NCI-H82 treated with DMSO at 0.1 percent for 48 hours (cell line): ENCODE measurements around the gene GLCE.
A peak's percentile ranks its signal among the peaks of the same experiment; 100 is the strongest.
"Not testable (repeated sequence)": the region's sequence is repeated elsewhere in the genome, so short reads cannot be mapped to it uniquely, and the experiment has no call there.

Experiments
- DNase-seq: peaks from one replicate; lab custom pipeline; 2025; ENCODE audit not compliant: unreplicated experiment; lab: John Stamatoyannopoulos, UW

GLCE gene

DNA sequence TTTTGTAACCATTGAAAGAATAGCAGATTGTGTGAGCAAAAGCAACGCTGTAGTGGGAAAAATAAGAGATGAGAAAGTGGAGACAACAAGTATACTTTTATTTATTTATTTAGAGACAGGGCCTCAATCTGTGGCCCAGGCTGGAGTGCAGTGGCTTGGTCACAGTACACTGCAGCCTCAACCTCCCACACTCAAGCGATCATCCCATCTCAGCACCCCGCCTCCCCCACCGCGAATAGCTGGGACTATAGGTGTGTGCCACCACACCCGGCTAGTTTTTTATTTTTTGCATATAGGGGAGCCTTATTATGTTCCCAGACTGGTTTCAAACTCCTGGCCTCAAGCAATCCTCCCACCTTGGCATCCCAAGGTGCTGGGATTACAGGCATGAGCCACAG, 1.6 kb upstream of the GLCE start:
- no peak for DNase-seq

DNA sequence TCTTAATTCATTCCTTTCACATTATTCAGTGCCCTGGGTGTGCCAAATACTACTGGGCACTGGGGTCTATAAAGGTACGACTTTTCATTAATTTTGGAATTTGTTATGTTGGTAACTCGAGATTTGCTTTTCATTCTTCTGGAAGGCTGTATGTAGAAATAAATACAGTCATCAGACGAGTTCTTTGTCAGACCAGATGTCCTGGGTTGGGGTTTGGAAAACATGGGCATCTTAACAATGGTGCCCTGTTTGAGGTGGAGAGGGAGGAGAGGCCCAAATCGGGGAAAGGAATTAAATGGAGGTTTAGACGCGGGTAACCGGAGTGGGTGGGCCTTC, 662 bp upstream of the GLCE start:
- no peak for DNase-seq

DNA sequence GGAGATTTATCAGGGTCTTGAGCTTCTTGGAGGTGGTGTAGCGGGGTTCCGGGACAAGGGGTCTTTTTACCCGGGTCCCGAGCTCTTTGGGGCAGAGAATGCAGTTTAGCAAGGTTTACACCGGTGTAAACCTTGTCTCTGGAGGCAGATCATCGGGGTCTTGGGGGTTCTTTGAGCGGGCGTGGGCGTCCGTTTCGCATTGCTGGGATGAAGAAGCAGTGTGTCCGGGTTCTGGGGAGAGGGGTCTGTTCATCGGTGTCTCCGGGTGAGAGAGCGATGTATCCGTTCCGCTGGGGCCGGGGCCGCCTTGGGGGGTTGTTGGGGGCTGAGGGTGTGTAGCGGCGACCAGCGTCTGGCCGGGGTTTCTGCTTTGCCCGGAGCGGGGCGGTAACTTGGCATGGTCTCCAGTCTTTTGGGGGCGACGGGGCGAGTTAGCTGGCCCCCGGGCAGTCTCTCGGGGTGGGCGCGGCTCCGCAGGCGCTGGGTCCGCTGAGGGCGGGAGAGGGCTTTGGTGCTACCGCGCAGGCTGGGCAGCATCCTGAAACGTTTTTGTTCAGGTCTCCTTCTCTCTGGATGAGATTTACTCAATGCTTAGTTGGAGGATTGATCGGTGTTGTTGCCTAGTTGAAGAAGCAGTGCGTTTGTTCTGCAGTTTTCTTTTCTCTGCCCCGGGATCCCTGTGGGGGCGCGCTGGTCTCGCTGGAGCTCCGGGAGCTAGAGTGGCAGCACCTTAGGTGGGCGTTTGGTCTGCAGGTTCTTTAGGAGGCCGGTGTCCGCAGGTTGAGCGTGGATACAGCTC, 843 bp downstream of the GLCE start:
- no peak for DNase-seq

DNA sequence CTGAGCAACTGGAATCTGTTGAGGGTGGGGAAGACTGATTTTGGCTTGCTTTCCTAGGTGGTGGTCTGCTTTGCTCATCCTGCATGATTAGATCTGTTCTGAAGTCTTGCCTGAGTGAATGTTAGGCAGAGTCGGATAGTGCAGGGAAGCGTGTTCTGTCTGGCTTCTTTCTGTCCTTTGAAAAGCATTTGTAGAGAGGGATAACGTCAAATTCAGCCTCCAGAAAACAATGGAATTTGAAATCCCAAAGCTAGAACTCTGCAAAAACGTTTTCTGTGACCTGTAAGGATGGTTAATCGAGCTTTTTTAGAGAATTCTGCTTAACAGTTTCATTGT, 1.4 kb downstream of the GLCE start:
- DNase-seq: no peak

DNA sequence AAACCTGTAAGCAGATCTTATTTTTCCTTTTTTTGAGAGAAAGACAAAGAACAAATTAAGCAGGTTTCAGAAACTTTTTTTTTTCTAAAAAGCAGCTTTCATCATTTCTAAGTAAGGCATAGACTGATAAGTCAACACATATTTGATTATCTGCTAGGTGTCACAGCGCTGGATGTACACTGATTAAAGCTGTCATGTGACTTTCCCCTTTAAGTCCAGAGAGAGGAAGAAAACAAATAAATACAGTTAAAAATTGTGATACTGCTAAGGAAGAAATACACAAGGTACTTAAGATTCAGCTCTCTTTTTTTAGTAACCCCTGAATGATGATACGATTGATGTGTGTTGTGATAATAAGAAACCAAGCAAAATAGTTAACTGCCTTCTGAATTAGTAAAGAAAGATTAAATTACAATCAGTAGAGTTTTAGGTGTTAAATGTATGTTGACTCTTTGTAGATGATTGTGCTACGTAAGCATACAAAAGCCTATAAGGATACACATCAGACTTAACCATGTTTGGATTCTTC, 2.8 kb downstream of the GLCE start:
- no peak for DNase-seq

DNA sequence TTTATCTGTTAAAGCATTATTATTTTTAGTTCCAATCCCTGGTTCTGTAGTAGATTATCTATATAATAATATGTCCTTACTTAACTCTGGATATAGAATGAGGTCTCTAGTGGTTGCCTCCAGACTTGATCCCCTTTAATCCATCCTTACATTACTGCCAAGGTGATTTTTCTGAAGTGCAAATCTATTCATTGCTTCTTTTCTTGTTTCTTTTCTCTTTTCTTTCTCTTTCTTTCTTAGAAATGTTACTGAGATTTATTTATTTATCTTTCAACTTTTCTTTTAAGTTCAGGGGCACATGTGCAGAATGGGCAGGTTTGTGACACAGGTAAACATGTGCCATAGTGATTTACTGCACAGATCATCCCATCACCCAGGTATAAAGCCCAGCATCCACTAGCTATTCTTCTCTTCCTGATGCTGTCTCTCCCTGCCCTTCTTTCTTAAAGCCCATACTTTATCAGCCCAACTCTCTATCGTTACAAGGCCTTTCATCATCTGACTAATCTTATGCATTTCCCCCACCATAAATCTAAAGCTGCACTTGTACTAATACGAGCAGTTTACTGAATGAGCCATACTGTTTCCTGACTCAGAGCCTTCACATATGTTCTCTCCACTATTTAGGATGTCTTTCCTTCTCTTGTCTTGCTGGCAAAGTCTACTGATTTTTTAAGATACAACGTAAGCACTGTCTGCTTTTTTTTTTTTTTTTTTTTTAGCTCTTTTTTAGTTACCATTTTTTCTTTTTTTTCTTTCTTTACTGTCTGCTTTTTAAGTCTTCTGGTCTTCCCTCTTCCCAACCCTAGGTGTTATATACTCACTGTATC, 4.6 kb downstream of the GLCE start:
- DNase-seq: peak; percentile 61

DNA sequence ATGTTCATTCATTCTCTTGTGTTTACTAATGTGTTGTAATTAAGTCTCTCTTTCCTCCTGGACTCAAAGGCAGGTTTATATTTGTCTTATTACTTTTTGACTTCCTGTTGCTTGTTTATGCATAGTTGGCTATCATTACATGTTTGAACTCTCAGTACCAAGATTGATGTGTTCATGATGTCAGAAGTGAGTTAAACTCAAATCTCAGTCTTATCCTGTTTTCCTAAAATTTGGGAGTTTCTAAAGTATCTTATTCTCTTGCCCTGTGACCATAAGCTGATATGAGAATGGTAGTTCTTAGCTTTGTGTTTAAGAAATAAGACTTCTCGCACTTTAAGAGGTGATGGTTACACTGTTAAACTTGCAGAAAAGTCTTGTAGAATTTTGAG, 5.2 kb downstream of the GLCE start:
- no peak for DNase-seq

DNA sequence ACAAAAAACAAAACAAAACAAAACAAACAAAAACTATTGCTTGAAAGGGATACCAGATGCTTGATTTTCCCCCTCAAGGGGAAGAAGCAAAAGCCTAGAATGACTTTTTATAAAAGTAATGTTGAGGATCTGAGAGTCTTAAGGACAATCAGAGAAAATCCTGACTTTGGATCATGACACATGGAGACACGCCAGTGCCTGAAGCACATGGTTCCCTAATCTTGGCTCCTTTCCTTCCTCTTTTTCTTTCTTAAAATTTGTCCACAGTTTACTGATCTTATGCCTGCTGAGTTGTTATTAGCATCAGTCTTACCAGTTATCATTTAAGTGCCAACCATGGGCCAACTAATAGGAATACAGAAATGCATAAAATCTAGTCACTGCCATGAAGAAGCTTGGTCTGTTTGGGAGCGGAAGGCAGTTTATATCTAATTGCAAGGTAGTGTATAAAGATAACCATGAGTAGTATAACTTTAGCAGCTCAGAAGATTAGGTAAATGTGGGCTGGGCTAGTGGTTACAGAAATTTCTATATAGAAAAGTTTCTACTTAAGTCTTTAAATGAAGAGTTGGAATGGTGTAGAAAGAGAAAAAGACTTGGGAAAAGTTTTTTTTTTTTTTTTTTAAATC, 6.9 kb downstream of the GLCE start:
- no peak for DNase-seq

DNA sequence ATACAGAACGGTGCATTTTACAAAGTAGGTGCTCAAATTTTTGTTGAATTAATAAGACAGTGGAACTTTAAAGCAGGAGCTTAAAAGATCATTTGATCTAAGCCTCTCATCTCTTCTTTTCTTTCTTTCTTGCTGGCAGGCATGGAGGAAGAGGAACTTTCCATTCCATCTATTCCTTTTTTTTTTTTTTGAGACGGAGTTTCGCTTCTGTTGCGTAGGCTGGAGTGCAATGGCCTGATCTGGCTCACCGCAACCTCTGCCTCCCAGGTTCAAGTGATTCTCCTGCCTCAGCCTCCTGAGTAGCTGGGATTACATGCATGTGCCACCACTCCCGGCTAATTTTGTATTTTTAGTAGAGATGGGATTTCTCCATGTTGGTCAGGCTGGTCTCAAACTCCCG, 7.9 kb downstream of the GLCE start:
- DNase-seq: not testable (repeated sequence)

DNA sequence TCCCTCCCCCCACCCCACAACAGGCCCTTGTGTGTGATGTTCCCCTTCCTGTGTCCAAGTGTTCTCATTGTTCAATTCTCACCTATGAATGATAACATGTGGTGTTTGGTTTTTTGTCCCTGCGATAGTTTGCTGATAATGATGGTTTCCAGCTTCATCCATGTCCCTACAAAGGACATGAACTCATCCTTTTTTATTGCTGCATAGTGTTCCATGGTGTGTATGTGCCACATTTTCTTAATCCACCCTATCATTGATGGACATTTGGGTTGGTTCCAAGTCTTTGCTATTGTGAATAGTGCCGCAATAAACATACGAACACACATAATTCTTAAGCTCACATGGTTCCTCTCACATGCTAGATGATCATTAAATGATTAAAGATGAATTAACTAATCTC, 9.1 kb downstream of the GLCE start:
- not testable (repeated sequence) for DNase-seq

DNA sequence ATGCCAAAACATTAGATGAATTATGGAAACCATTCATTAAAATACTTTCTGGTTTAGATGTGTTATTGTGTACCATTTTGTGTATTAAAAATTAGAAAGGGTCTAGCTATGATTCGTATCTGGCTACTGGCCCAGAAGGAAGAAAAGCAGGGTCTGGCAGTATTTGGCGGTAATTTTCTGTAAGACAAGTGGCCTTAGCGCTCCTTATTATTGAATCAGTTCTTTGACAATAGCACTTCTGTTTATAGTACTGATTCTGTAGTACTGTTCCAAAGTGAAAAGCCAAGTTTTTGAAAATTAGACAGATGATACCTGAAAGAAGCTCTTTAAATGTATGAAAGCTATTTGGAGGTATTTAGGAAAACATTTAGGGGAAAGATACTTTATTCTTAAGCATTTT, 10.2 kb downstream of the GLCE start:
- DNase-seq: no peak

DNA sequence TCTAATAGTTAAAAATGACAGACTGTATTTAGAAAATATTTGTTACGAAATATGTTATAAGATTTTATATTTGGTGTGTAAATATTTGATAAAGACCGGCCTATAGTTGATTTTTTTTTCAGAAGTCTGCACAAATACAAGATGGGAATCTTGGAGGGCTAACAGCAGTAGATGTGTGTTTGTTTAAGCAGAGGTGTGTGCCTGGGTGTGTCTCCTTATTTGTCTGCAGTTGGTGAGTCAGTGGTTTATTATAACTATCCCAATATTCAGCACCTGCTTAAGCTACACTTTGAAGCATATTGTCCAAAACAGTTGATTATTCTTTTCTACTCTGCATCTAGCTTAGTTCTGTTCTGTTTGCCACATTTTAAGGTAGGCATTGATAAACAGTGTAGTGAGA, 12.4 kb downstream of the GLCE start:
- DNase-seq: no peak

DNA sequence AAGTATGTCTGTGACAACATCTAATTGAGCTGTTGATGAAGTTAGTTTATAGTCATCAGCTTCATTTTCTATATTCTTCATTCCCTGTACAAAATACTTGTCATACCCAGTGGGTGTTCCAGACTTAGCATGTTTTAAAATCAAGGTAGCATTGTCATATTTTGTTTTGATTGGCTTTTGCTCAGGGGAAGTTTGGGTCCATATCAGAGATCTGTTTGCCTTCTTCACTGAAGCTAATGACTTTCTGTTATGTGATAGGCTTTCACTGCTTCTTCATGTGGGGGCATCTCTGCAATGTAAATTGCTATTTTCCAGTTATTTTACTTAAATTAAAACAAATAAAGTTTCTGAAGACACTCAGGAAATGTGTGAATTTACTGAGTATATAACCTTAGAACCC, 15.1 kb downstream of the GLCE start:
- DNase-seq: no peak

DNA sequence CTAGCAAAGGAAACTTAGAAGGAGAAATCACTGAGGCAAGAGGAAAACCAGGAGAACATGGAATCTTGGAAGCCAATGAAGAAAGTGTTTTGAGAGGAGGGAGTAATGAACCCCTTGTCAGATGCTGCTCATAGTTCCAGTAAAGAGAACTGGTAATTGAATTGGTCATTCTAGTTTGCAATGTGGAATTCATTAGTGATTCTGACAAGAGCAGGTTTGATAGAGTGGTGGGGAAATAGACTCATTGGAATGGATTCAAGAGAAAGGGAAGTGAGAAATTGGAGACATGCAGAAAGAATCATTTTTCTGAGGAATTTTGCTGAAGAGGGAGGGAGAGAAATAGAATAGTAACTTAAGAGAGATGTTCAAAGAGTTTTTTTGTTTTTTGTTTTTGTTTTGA, 21.0 kb downstream of the GLCE start:
- no peak for DNase-seq

DNA sequence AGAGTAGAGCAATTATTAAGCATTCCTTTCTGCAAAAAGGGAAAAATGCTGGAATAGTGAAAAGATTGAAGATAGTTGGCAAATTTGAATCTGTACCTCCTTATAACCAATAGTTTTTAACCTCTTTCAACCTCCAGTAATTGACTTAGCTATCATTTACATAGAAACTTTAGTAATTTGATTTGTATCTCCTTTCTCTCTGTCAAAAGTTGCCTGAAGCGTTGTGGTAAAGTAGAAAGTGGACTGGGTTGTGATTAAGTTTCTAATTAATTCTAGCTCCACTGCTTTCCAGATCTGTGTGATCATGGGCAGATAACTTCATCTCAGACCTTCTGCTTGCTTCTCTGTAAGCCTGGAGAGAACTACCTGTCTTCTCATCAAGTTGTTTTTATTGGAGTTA, 24.8 kb downstream of the GLCE start:
- DNase-seq: no peak

DNA sequence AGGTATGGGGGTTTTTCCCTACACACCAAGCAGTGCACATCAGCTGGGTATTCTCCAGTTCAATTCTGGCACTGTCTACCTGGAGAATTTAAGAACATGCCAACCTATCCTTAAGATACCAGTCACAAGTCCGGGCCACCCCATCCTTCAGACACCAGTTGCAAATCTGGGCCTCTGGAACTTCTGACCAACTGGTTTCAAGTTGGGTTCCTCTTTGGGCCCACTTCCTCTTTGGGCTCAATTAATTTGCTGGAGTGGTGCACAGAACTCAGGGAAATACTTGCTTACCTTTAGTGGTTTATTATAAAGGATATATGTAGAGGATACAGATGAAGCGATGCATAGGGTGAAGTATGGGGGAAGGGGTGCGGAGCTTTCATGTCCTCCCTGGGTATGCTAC, 25.3 kb downstream of the GLCE start:
- DNase-seq: no peak

DNA sequence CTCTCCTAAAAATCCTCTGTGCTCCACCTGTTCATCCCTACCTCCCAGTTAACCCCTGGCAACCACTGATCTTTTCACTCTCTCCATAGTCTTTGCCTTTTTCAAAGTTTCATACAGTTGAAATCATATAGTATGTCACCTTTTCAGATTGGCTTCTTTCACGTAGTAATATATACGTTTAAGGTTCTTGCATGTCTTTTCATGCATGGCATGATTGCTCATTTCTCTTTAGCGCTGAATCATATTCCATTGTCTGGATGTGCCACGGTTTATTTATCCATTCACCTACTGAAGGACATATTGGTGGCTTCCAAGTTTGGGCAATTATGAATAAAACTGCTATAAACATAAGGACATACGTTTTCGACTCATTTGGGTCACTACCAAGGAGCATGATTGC, 28.7 kb downstream of the GLCE start:
- no peak for DNase-seq

DNA sequence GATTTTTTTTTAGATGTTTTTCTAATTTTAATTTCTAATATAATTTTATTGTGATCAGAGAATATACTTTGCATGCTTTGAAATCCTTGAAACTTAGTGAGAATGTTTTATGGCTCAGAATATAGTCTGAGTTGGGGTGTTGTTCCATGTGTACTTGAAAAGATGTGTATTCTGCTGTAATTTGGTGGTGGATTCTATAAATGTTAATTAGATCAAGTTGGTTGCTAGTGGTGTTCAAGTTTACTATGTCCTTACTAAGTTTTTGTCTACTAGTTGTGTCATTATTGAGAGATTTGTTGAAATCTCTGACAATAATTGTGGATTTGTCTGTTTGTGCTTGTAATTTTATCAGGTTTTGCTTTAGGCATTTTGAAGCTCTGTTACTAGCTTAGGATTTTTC, 29.7 kb downstream of the GLCE start:
- DNase-seq: no peak

DNA sequence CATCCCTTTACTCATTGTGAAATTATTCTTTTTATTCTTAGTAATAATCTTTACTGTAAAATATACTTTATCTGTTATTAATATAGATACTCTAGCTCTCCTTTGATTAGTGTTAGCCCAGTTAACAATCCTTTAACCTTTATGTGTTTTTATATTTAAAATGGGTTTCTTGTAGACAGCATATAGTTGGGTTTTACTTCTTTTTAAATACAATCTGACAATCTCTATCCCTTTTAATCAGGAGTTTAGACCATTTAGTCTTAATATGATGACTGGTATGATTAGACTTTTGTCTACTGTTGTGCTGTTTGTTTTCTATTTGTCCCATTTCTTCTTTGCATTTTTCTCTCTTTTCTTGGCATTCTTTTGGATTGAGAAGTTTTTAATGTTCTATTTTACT, 30.1 kb downstream of the GLCE start:
- DNase-seq: no peak

DNA sequence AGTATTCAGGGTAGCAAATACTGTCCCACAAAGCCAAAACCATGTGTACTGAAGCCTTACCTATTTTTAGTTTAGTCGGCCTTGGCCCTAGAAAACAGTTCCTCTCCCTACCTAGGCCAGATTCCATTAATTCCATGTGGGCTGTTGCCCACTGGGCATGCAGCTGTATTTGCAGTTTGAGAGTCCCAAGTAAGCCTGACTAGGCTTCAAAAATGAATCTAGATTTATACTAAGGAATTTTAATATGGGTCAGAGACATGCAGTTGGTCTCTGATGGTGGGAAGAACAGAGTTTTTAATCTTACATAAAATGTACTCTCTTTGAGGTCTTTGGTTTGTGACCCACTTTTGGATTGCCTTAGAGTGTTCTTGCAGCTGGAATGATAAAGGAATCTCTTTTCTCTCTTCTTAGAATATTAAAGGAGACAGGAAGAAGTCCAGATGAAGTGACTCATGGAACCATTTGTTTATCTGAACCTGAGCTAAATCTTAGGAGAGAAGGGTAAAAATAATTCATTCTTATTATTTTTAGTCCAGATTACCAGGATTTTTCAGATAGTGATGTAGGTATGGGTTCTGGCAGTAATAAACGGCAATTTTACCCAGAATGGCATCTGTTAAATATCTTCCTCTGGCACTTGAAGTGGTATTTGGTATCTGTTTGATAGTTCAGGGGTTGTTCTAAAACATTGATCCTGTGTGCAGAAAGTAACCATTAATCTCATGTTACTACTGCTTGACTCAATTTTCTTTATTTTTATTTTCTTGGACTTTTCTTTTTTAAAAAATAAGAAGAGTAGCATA, 33.8 kb downstream of the GLCE start:
- DNase-seq: no peak

DNA sequence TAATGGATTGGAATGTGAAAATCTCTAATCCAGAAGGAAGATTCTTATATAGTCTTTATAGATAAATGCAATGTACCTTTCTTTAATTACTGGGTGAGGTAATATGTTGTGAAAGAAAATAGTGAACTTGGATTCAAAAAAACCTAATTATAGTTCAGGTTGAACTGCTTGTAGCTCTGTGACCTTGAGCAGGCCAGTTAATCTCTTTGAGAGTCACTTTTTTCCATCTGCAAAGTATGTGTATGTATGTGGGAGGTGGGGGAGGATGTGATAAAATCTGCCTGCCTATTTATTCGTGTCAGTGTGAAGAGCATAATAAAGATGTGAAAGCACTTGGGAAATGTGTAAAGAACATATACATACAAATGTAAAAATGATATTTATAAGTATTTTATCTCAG, 34.4 kb downstream of the GLCE start:
- DNase-seq: no peak
